HCT116 (cell line): ENCODE results near the gene LUZP2.

ENCODE experiments used
- CBX3 ChIP-seq: IDR thresholded peaks from 2 replicates; pipeline ENCODE4 v1.6.1; 2012; ENCODE audit warnings: low read depth
- CTCF ChIP-seq, 3 experiments: fragments of 200-600 bp in 1 of 3; sonication (generic) in 1 of 3; IDR thresholded peaks in 2 of 3; conservative IDR thresholded peaks in 1 of 3; 2 replicates each; pipeline ENCODE4 v1.5.1; 2012 to 2017; ENCODE audit warnings: low read depth in 2 of 3, low read length in 2 of 3, antibody characterized with exemption in 1 of 3, borderline replicate concordance in 1 of 3, control low read depth in 1 of 3, mild to moderate bottlenecking in 1 of 3, mixed read lengths in 1 of 3, mixed run types in 1 of 3, moderate library complexity in 1 of 3; ENCODE audit not compliant: insufficient read depth in 1 of 3
- ELF1 ChIP-seq: IDR thresholded peaks from 2 replicates; pipeline ENCODE4 v1.6.1; 2012; ENCODE audit warnings: low read depth, borderline replicate concordance
- EZH2 ChIP-seq: fragments of 200-600 bp; sonication (generic); IDR thresholded peaks from 2 replicates; pipeline ENCODE4 v1.6.1; 2017; ENCODE audit warnings: antibody characterized with exemption, mixed run types
- EZH2phosphoT487 ChIP-seq: fragments of 200-600 bp; IDR thresholded peaks from 2 replicates; pipeline ENCODE4 v1.6.1; 2018; ENCODE audit warnings: antibody characterized with exemption, borderline replicate concordance
- JUND ChIP-seq: IDR thresholded peaks from 2 replicates; pipeline ENCODE4 v1.6.1; 2012
- MAX ChIP-seq: IDR thresholded peaks from 2 replicates; pipeline ENCODE4 v1.6.1; 2012
- POLR2AphosphoS5 ChIP-seq: IDR thresholded peaks from 2 replicates; pipeline ENCODE4 v1.6.1; 2011; ENCODE audit warnings: mild to moderate bottlenecking, low read depth, low read length, moderate library complexity
- TCF7L2 ChIP-seq: IDR thresholded peaks from 2 replicates; pipeline ENCODE4 v1.7.0; 2011; ENCODE audit warnings: borderline replicate concordance, inconsistent platforms; ENCODE audit not compliant: insufficient read depth, insufficient read length; ENCODE audit errors: extremely low read depth

- no peak for TF ChIP-seq CTCF (IDR thresholded peaks at IDR 0.05 in 2 of 3, conservative IDR thresholded peaks at IDR 0.05 in 1 of 3; ENCODE audit: borderline replicate concordance in 1 of 3, insufficient read depth in 1 of 3, low read depth in 2 of 3, low read length in 2 of 3)
- TF ChIP-seq EZH2, result no peak
- TF ChIP-seq POLR2AphosphoS5, result no peak
- TF ChIP-seq JUND, result no peak
- TF ChIP-seq MAX, result no peak
- TF ChIP-seq EZH2phosphoT487, result no peak
- TF ChIP-seq ELF1, result no peak
- no peak for TF ChIP-seq TCF7L2
- TF ChIP-seq CBX3, result no peak
Measured at GRCh38 chr11:24622262-24622661, 125.4 kb downstream of the LUZP2 start.
